ENCODE results near the gene OR6A2.

OR6A2 gene

DNA sequence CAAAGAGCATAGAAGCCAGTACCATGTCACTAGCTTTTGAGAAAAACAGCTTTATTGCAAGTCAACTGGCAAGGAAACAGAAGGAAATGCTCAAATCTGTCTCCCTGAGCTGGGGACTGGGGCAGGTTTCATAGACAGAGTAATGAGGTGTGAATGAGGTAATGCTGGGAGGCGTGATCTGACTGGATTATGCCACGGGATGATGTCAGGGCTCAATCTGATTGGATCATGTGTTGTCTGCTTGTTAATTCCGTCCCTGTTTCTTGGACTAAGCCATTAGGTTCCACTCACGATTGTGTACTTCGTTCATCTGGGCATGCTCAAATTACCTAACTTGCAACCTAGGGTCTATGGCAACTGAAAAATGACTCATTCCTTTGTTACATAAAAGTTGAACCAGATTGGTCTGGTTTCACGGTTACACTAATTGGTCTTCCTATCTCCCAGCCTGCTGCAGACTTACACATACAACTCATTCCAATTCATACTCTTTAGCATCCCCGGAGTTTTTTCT, 25.8 kb upstream of the OR6A2 start:
- Histone ChIP-seq H2AFZ (ENCODE audit: low read depth) (no peak overlapping the region), H3K9ac (no peak overlapping the region), H4K20me1 (ENCODE audit: insufficient read depth) (no peaks in the 10 kb centered on the region), H3K36me3 (ENCODE audit: insufficient read depth) (no peaks in the 10 kb centered on the region), H3K27me3 (ENCODE audit: insufficient read depth, low read depth) (no peaks in the 10 kb centered on the region), H3K27ac (no peak overlapping the region), H3K4me1 (ENCODE audit: low read depth, poor library complexity, severe bottlenecking) (peaks cover 20% of the 10 kb centered on the region), H3K4me3 (IDR thresholded peaks at IDR 0.05; ENCODE audit: insufficient read depth, low read depth, low read length) (no peak overlapping the region), H3K4me2 (no peak overlapping the region), H3K79me2 (ENCODE audit: insufficient read depth, low read depth) (no peaks in the 10 kb centered on the region)
- TF ChIP-seq, protein P1, sequence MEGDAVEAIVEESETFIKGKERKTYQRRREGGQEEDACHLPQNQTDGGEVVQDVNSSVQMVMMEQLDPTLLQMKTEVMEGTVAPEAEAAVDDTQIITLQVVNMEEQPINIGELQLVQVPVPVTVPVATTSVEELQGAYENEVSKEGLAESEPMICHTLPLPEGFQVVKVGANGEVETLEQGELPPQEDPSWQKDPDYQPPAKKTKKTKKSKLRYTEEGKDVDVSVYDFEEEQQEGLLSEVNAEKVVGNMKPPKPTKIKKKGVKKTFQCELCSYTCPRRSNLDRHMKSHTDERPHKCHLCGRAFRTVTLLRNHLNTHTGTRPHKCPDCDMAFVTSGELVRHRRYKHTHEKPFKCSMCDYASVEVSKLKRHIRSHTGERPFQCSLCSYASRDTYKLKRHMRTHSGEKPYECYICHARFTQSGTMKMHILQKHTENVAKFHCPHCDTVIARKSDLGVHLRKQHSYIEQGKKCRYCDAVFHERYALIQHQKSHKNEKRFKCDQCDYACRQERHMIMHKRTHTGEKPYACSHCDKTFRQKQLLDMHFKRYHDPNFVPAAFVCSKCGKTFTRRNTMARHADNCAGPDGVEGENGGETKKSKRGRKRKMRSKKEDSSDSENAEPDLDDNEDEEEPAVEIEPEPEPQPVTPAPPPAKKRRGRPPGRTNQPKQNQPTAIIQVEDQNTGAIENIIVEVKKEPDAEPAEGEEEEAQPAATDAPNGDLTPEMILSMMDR (conservative IDR thresholded peaks at IDR 0.05; ENCODE audit: low read depth, low read length): no peak

DNA sequence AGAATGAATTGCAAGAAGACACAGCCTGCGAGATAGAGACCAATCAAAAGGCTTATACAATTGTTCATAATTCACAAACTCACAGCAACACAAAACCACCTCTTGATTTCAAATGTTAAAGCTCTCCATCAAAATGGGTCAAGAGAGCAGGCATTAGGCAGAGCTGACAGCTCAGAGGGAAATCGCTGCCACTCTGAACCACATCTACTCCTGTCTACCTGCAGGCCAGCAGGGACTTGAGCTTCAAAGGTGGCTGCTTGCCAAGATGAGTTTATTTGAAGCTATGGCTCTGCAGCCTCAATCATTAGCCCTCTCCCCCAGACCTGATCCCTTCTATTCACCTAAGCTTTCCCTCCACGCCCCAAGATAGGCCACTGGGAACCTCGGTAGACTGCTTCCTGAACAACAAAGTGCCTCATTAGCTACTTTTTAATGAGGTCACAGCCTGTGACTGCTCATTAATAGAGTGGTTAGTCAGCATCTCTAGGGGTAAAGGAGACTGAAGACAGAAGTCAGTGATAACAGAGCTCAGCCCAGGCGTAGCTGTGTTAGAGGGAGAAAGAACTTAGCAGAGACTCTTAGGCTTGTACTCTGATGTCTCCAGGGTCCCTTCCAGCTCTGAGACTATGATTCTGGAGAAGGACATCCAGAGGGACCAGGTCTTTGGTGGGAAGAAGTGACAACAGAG, 24.8 kb upstream of the OR6A2 start:
- TF ChIP-seq, protein P1 (conservative IDR thresholded peaks at IDR 0.05; ENCODE audit: low read depth, low read length): no peak
- Histone ChIP-seq H4K20me1 (ENCODE audit: insufficient read depth) (no peaks in the 10 kb centered on the region), H3K9ac (no peak overlapping the region), H3K4me1 (ENCODE audit: low read depth, poor library complexity, severe bottlenecking) (peaks cover 20% of the 10 kb centered on the region), H2AFZ (ENCODE audit: low read depth) (no peak overlapping the region), H3K4me2 (no peak overlapping the region), H3K79me2 (ENCODE audit: insufficient read depth, low read depth) (no peaks in the 10 kb centered on the region), H3K4me3 (IDR thresholded peaks at IDR 0.05; ENCODE audit: insufficient read depth, low read depth, low read length) (no peak overlapping the region), H3K27ac (no peak overlapping the region), H3K27me3 (ENCODE audit: insufficient read depth, low read depth) (no peaks in the 10 kb centered on the region), H3K36me3 (ENCODE audit: insufficient read depth) (no peaks in the 10 kb centered on the region)

DNA sequence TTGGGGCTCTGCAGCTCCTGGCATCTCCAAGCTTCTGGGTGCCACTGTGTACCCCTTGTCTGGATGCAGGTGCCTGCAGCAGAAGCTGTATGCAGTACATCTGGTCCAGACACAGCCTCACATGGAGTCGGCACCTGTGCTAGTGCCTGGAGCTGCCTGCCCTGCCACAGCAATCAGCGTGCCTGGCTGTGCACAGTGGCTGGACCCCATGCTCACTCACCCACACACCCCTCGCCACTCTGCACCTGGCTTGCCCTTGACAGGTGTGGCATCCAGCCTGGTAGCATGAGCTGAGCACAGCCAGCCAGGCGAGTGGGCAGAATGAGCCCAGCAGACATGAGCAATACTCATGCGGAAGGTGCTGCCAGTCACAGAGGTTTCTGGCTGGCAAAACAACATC, 19.5 kb upstream of the OR6A2 start:
- no peak overlapping the region for H3K27ac ChIP-seq
- no peak overlapping the region for H3K9ac ChIP-seq
- no peaks in the 10 kb centered on the region for H4K20me1 ChIP-seq (ENCODE audit: insufficient read depth)
- H2AFZ ChIP-seq (ENCODE audit: low read depth): no peak overlapping the region
- H3K4me1 ChIP-seq (ENCODE audit: low read depth, poor library complexity, severe bottlenecking): no peaks in the 10 kb centered on the region
- no peaks in the 10 kb centered on the region for H3K27me3 ChIP-seq (ENCODE audit: insufficient read depth, low read depth)
- no peak overlapping the region for H3K4me3 ChIP-seq (IDR thresholded peaks at IDR 0.05; ENCODE audit: insufficient read depth, low read depth, low read length)
- TF ChIP-seq, protein P1 (conservative IDR thresholded peaks at IDR 0.05; ENCODE audit: low read depth, low read length): no peak
- no peak overlapping the region for H3K4me2 ChIP-seq
- no peaks in the 10 kb centered on the region for H3K79me2 ChIP-seq (ENCODE audit: insufficient read depth, low read depth)
- no peaks in the 10 kb centered on the region for H3K36me3 ChIP-seq (ENCODE audit: insufficient read depth)

DNA sequence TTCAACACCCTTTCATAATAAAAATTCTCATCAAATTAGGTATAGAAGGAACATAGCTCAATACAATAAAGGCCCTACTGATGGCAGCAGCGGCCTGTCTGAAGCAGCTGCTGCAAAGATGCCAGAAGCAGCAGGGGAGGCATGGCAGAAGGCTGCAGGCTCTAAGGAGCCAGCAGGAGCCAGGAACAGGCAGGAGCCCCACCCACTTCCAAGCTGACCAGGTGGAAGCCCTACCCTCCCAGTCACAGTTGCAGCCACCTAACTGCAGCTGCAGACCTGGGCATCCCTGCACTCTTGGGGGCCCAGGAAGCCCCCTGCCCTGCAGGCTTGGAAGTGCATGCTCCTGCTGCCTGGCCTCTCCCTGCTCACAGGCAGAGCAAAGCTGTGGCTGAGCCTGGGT, 18.2 kb upstream of the OR6A2 start:
- H2AFZ ChIP-seq (ENCODE audit: low read depth): no peak overlapping the region
- H4K20me1 ChIP-seq (ENCODE audit: insufficient read depth): no peaks in the 10 kb centered on the region
- no peak overlapping the region for H3K27ac ChIP-seq
- TF ChIP-seq, protein P1 (conservative IDR thresholded peaks at IDR 0.05; ENCODE audit: low read depth, low read length): no peak
- H3K4me3 ChIP-seq (IDR thresholded peaks at IDR 0.05; ENCODE audit: insufficient read depth, low read depth, low read length): no peak overlapping the region
- no peak overlapping the region for H3K9ac ChIP-seq
- H3K36me3 ChIP-seq (ENCODE audit: insufficient read depth): no peaks in the 10 kb centered on the region
- H3K4me1 ChIP-seq (ENCODE audit: low read depth, poor library complexity, severe bottlenecking): no peaks in the 10 kb centered on the region
- H3K27me3 ChIP-seq (ENCODE audit: insufficient read depth, low read depth): no peaks in the 10 kb centered on the region
- no peak overlapping the region for H3K4me2 ChIP-seq
- H3K79me2 ChIP-seq (ENCODE audit: insufficient read depth, low read depth): no peaks in the 10 kb centered on the region

Measured in KMS-11 (cell line).